ENCODE measurements around the gene PRPH2.

GRCh38 chr6:42771741-42772100 is 49.3 kb upstream of the PRPH2 start:
- TF ChIP-seq CTCF (IDR thresholded peaks at IDR 0.05) (no peak), POLR2A (IDR thresholded peaks at IDR 0.05) (no peak)

All from upper lobe of left lung (tissue), 4 donors.